ENCODE results near the gene PHACTR1. TPM values are rescaled to one million over a fixed set of nuclear protein-coding genes. Genes with fewer than 3 reads are reported as not detected.
"Not testable (repeated sequence)": the region's sequence is repeated elsewhere in the genome, so short reads cannot be mapped to it uniquely, and the experiment has no call there.

PHACTR1 gene
- total RNA-seq, 1 donor from 2014 or later: 7.9 TPM

DNA sequence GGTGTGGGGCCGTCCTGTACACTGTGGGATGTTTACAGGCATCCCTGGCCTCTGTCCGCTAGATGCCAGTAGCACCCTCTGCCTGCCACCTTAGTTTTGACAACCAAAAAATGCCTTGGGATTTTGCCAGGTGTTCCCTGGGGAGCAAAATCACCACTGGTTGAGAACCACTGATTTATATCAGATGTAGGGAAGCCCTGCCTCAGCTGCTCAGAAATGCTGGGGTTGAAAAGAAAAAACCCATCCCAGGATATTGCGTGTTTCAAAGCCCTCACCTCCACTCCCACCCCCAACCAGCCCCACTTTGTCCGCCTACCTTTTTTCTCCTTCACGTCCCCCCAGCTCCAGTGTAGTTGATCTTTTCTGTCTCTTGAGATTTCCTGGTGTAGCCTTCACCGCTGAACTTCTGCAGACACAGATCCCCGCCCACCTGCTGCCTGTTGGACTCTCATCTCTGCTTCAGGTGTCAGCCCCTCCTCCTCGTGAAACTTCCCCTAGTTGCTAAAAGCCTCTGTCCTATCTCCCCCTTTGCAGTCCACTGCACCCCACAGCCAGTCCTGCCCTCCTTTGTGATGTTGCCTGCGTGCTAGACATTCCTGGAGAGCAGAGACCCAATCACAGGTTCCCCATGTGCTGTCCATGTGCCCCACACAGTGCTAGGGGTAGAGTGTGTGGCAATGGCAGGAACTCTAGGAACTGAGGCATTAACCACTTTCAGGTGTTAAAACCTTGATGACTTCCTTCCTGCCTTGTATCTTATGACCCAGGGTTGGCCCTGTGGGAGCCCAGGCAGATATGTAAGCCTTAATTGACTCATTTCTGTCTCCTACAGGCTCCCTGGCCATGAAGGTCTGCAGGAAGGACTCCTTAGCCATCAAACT, 512.9 kb downstream of the PHACTR1 start:
- no peak for DNase-seq (ENCODE audit: low read depth)

DNA sequence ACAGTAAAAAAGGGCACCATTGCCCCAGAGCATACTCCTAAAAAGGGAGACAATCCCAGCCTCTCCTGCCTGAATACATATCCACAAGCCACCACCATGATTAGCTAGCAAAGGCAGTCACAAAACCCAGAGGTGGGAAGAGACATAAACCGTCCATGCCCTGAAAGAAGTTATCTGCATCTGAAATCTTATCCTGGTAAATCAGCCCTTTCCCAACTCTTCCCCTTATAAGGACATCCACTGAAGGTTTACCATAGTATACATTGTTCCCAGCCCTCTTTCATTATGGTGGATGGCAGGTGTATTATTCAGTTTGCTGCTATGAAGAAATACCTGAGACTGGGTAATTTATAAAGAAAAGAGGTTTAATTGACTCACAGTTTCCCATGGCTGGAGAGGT, 516.5 kb downstream of the PHACTR1 start:
- no peak for DNase-seq (ENCODE audit: low read depth)

DNA sequence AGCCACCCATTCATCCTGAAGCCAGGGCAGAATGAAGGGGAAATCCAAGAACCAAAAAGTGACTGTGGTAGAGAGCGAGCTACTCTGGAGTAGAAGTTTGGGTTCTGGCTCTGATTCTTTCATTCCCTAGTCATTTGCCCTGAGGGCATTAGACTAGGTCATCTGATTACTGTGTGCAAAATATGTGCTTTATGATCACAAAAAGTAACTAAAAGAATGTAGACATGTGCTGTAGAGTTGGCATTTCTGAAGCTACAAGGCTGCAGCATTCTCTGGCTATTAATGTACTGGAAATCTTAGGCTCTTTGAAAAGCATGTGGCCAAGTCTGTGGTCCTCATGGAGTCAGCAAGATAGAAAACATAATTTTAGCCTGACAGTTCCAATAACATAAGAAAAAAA, 517.6 kb downstream of the PHACTR1 start:
- DNase-seq (ENCODE audit: low read depth): no peak

DNA sequence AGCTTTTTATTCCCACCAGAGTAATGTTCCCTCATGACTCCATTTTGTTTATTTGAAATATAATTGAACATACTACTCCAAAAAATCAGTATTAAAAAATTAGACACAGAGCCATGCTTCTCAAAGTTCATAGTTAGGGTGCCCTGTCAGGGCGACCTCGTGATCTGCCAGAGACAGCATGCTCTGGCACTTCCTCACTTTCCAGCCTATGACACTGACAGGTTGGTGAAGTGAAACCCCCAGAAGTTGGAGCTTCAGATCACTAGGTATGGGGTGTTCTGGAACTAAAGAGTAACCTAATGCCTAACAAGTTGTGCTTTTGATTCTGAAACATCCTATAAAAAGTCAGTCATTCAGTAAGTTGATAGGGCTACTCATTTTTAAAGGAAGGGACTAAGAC, 518.8 kb downstream of the PHACTR1 start:
- no peak for DNase-seq (ENCODE audit: low read depth)

DNA sequence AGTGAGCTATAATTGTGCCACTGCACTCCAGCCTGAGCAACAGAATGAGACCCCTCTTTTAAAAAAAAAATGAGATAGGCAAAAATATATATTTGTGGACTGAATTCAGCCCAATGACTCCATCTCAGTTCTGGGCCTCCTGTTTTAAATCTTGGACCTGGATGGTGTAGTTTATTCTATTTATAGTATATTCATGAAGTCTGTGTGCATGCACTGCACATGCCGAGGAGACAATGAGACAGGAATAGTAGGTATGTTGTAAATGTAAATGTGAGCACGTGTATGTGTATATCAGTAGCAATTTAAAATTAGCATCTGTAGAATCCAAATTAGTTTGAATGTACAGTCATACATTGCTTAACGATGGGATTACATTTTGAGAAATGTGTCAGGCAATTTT, 520.8 kb downstream of the PHACTR1 start:
- DNase-seq (ENCODE audit: low read depth): no peak

DNA sequence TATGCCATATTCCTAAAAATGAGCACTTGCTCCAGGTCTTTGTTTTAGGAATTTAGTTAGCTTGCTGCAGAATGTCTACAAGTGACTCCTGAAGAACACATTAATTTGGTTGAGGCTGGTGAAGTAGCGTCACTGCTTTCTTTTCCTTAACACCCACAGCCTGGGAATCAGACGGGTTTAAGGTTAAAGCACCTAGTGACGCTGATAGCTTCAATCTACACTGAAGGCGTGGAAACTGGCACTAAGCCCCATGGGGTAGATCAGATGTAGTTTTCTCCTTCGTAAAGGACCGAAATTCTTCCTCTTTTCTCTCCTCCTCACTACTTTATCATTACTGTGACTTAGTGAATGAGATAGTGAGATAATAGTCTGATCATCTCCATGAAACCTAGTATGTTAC, 521.5 kb downstream of the PHACTR1 start:
- DNase-seq (ENCODE audit: low read depth): no peak

DNA sequence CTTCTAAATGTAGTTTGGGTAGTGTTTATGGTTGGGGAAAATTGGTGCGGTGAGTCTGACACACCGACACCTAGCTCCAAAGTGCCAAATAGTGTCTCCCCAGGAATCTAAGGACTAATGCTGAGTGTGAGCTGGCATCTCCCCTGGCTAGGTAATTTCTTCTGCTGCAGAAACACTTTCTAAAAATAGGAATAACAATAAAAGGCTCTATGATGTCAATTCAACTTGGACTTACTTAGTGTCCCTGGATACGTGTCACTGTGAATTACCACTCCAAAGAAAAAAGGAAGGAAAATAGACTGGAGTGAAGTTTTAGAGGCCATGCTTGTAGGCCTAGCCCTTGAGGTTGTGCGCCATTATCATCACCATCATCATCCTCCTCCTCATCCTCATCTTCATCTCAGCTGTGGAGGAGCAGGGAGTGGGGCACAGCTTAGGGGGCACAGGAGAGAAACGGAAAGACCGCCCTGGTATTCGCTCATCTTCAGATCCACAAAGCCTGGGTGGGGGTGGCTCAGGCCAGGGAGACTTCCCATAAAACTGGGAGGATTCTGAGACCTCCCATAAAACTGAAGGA, 522.2 kb downstream of the PHACTR1 start:
- no peak for DNase-seq (ENCODE audit: low read depth)

DNA sequence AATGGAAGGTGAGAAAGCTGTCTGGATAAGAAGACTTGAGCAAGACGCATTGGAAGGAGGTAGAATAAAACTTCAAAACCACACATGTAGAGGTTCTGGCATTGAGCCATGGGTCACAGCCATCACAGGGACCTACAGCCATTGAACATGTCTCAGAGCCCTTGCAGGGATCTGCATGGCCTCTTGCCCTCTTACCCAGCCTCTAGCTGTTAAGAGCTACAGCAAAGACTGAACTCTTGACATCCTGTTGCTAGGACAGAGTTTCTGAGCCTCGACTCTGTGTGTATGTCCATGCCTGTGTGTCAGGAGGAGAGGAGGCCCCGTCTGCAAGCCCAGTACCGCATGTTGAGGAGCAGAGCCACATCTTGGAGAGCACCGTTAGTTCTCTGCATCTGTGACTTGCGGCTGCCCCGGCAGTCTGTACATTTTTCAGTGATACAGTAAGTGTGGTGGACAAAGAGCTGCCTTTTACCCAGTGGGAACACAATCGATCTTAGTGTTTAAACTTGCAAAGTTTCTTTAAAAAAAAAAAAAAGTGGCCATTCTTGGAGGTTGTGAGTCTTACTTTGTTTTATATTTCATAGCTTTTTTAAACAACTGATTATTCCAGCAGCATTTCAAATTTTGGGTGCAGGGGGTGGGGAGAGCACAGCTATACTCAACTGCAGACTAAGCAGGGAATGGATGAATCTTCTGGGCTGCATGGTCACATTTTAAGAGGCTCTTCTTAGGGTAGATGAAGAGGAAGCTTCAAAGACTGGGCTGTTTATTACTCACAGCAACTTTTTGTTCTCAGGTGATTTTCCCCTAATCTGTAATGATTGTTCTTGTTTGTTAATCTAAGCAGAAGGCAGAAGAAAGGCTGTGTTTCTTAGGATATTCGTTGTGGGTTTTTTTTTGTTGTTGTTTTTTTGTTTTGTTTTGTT, 523.2 kb downstream of the PHACTR1 start:
- no peak for DNase-seq (ENCODE audit: low read depth)

DNA sequence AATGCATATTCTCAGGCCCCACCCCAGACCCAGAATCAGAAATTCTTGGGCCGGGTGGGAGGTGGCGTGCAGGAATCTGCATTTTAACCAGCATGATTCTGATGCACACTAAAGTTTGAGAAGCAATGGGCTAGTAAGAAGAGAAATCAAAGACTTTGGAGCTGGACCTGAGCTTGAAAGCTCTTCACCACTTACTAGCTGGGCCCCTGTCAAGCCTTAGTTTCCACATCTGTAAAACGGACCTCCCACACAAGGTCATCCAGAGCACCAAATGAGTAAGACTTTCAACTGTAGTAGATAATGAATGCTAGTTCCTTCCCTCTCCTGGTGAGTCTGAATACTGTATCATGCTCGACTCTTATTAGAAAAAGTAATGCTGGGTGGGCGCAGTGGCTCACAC, 524.8 kb downstream of the PHACTR1 start:
- DNase-seq (ENCODE audit: low read depth): no peak

DNA sequence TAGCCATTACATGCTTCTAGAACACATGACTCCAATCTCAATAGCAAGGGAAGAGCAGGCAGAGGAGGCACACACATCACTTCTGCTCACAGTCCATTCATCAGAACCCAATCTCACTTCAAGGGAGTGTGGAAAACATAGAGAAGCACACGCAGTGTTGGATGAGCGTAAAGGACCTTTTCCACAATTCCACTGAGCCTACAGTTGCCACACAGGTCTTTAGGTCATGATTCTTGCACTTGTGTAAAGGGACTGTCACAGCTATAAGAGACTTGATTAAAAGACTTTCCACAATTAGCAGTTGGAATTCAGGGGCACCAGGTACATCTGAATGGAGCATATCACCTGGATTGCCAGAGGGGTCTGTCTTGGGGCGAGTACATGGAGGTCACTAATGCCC, 525.6 kb downstream of the PHACTR1 start:
- no peak for DNase-seq (ENCODE audit: low read depth)

DNA sequence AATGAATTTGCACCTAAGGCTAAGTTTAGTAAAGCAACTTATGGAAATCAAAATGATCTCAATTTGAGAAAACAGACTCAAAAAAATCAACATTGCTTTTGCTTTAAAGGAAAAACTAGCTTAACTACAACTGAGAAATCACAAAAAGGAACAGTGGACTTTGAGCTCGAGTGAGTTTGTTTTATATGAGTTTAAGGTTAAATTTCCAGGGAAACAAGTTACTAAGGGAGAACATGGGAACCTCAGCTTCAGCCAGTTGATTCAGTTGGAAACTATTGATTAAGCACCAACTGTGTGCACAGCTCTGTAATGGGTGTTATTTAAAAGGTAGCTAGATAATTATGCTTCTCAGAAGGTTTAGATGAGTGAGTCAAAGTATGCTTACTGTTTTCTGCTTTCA, 526.0 kb downstream of the PHACTR1 start:
- no peak for DNase-seq (ENCODE audit: low read depth)

DNA sequence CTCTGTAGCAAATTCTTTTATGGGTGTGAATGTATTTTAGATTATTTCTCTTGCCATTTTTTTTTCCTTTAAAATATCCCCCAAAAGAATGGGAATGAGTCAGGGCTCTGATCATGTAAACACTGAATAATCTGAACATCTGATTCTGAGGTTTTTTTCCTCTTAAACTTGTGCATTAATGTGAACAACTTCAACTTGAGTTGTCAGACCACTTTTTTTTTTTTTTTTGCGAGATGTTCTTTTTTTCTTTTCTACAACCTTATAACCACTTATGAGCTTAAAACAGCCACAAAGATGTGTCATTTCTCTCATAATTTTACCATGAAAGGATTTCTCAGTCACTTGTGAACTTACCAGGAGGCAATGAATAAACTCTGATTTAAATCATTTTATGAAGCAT, 526.5 kb downstream of the PHACTR1 start:
- DNase-seq (ENCODE audit: low read depth): no peak

DNA sequence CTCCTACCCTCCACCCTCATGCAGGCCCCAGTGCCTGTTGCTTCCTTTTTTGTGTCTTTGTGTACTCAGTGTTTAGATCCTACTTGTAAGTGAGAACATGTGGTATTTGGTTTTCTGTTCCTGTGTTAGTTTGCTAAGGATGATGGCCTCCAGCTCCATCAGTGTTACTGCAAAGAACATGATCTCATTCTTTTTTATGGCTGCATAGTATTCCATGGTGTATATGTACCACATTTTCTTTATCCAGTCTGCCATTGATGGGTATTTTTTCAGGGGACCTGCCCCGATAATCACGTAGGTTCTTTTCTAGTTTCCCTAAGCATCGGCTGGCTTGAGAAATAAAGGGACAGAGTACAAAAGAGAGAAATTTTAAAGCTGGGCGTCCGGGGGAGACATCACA, 527.2 kb downstream of the PHACTR1 start:
- not testable (repeated sequence) for DNase-seq (ENCODE audit: low read depth)

DNA sequence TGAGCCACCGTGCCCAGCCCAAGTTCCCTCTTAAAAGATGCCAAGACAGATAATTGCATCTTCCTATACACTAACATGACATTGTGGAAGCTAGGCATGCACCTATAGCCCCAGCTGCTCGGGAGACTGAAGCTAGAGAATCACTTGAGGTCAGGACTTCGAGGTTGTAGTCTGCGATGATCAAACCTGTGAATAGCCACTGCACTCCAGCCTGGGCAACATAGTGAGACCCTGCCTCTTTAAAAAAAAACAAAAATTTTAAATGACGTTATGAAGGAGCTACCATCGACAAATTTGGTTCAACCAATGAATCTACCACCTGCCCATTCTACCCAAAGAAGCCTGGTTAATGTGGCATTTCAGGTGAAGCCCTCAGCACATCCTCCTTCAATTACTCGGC, 531.1 kb downstream of the PHACTR1 start:
- no peak for DNase-seq (ENCODE audit: low read depth)

DNA sequence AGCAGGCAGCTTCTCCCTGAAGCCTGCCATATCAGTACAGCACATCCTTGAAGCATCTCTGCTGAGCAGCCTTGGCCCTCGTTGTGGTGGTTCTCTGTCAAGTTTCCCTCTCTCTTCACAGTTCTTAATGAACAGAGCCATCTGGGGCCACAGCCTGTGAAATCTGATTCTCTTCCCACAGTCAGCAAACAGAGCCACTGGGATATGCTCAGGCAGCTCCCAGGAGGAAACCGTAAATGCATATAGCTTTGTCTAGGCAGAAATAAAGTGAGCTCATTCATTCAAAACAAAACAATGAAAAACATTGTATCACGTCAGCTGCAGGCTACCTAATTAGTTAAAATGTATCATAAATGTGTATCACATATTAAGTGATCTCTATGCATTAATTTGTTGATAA, 531.5 kb downstream of the PHACTR1 start:
- peak; percentile 90 for DNase-seq (ENCODE audit: low read depth)

DNA sequence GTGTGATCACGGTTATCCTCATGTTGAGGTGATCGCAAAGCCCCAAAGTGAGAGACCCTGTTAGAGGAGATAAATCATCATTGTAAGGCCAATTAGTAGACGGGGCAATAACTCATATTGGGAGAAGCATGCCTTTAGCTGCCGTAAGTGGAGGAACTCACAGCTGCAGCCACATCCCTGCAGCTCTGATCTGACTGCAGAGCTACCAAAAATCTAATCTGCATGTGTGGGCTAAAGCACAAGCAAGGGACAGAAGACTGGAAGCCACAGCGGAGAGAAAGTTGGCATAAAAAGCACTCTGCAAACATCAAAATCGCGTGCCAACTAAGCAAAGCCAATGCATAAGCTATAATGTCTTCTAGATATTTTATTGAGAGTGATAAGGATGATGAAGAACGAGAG, 532.0 kb downstream of the PHACTR1 start:
- DNase-seq (ENCODE audit: low read depth): no peak

DNA sequence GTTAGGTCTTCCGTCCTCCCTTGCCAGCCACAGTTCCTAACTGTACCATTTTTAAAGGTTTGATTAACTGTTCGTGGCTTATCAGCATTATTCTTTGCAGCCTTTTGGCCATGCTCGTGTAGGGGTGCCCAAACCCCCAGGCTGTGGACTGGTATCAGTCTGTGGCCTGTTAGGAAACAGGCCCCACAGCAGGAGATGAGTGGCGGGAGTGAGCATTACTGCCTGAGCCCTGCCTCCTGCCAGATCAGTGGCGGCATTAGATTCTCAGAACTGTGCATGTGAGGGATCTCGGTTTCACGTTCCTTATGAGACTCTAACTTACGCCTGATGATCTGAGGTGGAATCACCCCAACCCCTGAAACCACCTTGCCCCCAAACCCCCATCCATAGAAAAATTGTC, 532.4 kb downstream of the PHACTR1 start:
- DNase-seq (ENCODE audit: low read depth): no peak

DNA sequence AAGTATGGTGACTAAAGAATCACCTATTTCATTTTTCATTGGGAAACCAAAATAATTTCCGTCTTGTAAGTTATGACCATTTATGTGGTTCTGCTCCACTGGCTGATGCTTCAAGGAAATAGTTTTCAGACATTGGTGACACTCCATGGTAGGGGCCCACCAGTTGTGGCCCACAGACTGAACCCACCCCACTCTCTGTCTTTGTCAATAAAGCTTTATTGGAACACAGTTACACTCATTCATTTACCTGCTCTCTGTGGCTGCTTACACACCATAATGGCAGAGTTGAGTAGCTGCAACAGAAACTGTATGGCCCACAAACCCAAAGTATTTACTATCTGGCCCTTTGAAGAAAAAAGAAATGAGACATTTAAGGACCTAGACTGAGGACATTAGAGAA, 533.2 kb downstream of the PHACTR1 start:
- DNase-seq (ENCODE audit: low read depth): no peak

DNA sequence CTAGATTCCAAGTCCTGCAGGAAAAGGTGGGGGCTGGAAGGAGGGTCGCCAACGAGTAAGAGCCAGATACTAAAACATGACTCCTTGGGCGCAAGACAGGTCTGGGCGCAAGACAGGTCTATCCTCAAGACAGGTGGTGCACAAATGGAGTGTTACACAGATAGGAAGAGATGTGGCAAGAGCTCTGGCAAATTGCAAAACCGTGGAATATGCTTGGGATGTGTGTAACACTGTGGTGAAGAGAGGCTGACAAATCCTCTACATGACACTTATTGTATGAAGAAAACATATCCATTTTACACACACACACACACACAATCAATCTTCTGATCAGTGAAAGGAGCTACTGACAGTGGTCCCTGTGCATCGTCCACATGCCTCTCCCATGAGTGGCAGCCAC, 534.1 kb downstream of the PHACTR1 start:
- no peak for DNase-seq (ENCODE audit: low read depth)

DNA sequence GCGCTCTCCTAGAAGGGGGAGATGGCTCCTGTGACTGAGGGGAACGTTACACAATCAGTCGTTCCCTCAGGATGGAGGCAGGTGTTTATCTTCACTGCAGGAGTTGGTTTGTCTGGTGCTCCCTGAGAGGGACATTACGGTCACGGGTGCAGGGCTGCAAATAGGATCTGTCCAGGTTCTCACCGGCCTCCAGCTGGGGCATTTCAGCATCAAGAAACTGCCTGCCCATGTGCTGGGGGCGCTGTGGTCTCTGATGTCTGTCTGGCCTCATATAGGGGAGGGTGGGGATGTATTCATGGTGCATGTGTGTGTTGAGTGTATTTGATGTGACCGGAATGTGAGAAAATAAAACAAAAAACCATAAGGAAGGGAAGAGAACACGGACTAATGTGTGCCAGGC, 534.7 kb downstream of the PHACTR1 start:
- no peak for DNase-seq (ENCODE audit: low read depth)

DNA sequence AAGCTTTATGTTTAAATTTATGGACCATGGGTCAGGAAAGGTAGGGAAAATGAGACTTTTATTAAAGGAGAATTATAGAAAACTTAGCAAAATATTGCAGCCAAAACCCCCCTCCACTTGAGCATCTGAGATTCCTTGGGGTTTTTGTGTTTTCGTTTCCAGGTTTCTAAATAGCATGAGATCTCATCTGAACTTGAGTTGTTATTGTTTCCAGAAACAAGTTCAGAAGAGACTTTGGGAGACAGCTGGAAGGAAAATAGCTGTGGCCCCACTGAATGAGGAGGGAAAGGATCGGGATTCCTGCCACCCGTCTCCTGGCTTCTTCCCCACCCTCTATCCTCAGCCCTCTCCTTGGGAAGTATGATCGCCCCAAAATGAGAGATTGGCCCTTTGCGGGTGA, 536.2 kb downstream of the PHACTR1 start:
- DNase-seq (ENCODE audit: low read depth): no peak

DNA sequence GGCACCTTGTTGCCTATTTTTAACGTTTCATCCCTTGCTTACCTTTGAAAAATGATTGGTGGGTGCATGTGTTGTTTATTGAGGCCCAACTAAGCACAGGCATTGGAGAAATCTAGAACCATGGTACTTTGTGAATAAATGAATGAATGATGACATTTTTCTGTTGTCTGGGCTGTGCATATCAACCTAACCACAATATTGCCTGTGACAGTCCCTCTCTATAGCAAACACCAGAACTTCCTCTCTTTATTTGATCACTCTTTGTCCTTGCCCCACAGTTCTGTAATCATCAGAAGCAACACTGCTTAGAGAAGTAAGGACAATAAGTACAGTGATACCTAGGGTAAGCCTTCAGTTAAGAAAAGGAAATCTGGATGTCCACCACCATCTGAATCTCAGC, 536.7 kb downstream of the PHACTR1 start:
- no peak for DNase-seq (ENCODE audit: low read depth)
